DMS 273 (cell line): ENCODE results near the gene KIFAP3.
"Not testable (repeated sequence)": the region's sequence is repeated elsewhere in the genome, so short reads cannot be mapped to it uniquely, and the experiment has no call there.

Experiments used
- DNase-seq: peaks from one replicate; lab custom pipeline; 2025; ENCODE audit not compliant: unreplicated experiment; lab: John Stamatoyannopoulos, UW

KIFAP3 gene

GRCh38 chr1:170074250-170075157 is at the start of gene KIFAP3:
TSS of gene KIFAP3 (minus strand) at chr1:170074695. CDS start at chr1:170074467, 228 bp downstream.
- DNase-seq, result peak; percentile 99

GRCh38 chr1:170122366-170122765 is 47.9 kb upstream of the KIFAP3 start:
- DNase-seq, result no peak

DNA sequence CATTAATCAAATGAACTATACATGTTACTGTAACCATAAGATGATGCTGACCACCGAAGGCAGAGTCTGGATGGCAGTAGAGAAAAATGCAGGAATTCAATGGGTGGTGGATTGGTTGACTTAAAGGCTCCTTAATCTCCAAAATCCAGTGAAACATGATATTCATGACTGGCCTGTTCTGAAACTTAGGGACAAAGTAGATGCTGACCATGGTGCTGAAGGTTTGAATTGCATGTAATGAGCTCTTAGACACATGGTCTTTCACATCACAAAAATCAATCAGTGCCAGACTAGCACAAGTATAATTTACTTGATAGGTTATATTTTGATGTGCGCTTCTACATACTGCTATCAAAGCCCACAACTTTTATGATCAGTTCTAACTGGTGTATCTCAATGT is 40.4 kb upstream of the KIFAP3 start:
- no peak for DNase-seq

DNA sequence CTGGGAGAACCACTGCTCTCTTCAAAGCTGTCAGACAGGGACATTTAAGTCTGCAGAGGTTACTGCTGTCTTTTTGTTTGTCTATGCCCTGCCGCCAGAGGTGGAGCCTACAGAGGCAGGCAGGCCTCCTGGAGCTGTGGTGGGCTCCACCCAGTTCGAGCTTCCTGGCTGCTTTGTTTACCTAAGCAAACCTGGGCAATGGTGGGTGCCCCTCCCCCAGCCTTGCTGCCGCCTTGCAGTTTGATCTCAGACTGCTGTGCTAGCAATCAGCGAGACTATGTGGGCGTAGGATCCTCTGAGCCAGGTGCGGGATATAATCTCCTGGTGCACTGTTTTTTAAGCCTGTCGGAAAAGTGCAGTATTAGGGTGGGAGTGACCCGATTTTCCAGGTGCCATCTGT is 38.6 kb upstream of the KIFAP3 start:
- not testable (repeated sequence) for DNase-seq

DNA sequence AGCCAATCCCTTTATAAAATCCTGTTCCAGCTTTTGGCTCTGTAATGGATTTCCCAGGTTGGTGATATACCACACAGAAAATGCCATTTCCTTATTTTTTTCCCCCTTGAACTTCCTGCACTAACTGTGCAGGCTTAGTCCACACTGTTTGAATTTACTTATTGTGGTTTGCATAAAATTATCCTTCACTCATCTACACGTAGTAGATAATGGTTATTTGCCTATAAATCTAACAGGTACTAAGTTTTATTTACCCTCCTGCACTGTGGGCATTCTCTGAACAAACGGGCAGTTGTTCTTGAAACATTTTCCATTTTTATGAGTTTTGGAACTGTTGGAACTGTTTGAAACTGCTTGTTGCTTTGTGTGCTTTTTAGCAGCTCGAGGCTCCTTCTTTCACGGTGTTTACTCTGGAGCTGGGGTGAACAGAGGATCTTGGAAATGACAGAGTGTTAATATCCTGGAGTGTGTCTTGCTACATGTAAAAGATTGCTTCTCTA is 23.0 kb upstream of the KIFAP3 start:
- DNase-seq, result no peak

DNA sequence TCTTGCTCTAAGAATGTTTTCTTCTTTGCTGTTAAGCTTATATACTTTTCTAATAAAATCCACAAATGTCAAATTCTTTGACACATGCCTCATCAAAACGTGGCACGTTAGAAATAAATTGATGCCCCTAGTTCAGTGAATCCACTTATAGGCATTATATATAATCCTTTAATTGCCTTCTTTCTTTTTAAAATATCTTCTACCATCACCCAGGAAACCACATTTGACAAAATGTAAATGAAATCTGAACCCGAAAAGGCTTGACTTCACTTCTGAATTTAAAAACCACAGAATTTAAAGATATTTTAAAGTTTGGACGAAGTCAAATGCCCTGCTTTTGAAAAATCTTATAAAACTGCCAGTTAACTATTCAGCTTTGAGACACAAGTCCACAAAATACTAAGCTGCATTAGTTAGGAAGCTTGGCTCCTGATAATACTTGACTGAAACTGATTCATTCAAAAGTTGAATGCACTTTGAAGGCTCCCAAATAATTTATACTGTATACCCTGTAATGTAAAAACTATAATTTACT is 22.4 kb upstream of the KIFAP3 start:
- no peak for DNase-seq

DNA sequence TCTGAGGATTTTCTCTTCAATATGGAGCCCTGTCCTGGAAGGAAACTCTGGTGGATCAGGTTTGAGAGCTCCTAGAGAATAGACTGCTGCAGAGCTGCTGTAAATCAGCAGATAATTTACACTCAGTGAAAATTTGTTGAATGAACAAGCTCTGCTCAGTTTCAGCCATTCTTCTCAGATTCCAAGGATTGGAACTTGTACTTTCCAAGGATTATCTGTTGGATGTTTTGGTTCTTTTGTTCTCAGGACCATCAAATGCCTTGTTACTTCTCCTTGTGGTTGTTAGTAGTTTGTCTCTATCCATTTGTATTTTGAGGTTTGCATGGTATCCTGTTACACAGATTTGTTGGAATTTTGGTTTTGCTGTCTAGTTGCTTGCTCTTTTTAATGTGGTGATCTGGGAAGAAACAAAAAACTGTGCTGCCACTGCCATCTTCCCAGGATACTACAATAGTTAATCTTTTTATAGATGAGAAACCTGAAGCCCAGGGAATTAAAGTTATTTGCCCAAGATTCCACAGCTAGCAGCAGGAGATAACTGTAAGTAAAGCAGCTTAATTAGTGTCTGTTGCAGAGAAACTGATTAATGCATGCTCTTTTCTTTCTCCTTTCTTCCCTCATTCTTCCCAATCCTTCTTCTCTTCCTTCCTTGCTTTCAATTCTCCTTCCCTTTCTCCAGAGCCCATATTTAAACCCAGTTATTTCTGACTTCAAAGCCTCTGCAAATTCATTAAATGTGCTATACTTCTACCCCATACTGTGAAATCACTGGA is 21.7 kb upstream of the KIFAP3 start:
- DNase-seq, result no peak

GRCh38 chr1:170094697-170095616 is 20.5 kb upstream of the KIFAP3 start:
- not testable (repeated sequence) for DNase-seq

- no peak for DNase-seq
These were observed 12.0 kb upstream of the KIFAP3 start for GRCh38 chr1:170086399-170087032.

DNA sequence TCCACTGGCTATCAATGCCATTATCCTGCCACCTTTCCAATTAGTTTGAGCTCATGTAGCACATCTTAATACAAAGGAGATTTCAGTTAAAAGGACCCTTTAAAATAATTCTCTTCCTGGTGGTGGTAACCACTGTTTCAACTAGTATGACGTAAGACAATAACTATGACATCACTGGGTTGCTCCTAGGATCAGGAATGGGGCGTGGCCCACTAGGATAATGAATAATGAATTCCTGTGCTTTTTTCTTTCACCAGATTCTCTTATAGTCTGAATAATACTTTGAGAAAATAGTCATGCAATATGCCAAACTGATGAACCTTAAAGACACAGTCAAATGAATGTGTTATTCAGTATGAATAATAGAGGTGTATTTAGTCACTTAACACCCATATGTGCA is 10.6 kb upstream of the KIFAP3 start:
- no peak for DNase-seq

GRCh38 chr1:170078610-170079189 is 4.2 kb upstream of the KIFAP3 start:
- DNase-seq, result no peak

DNA sequence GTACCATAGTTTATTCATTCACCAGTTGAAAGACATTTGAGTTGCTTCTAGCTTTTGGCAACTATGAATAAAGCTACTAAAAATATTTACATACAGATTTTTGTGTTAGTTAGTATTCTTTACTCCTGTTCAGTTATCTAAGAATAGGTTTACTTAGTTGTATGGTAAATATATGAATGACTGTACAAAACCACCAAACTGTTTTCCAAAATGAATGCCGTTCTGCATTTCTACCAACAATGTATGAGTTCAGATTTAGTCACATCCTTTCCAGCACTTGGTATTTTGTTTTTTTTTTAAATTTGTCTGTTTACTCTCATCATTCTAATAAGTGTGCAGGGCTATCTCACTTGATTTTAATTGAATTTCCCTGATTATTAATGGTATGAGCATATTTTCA is 3.4 kb upstream of the KIFAP3 start:
- no peak for DNase-seq

- peak; percentile 6 for DNase-seq
These were observed 2.5 kb upstream of the KIFAP3 start for GRCh38 chr1:170076952-170077351.

DNA sequence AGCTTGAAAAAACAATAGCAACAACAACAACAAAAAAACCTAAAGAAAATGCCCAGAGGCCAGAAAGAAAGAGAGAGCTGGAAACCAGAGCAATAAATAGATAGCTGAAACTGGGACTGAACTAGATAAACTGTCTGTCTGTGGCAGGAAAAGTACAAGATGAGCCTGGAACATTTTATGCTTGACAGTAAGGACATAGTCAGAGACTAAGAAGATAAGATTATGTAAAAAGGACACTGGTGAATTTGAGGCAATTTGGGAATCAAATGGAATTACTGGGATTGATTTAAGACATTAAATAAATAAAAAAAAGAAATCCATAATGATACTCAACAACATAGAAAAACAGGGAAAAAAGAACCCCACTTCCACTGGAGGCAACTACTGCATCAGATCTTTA is 1.7 kb upstream of the KIFAP3 start:
- DNase-seq, result no peak

GRCh38 chr1:170075186-170075585 is 691 bp upstream of the KIFAP3 start:
- no peak for DNase-seq

- peak; percentile 47 for DNase-seq
These were observed 624 bp downstream of the KIFAP3 start for GRCh38 chr1:170073893-170074249.

DNA sequence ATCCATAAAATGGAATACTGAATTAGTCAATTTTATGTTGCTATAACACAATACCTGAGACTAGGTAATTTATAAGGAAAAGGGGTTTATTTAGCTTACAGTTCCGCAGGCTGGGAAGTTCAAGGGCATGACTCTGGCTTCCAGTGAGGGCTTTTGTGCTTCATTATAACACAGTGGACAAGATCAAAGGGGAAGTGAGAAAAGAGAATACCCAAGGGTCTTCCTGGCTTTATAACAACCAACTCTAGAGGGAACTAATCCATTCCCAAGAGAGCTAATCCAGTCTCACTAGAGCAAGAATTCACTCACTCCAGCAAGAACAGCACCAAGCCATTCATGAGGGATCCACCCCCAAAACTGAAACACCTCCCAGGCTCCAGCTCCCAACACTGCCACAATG is 3.1 kb downstream of the KIFAP3 start:
- no peak for DNase-seq

DNA sequence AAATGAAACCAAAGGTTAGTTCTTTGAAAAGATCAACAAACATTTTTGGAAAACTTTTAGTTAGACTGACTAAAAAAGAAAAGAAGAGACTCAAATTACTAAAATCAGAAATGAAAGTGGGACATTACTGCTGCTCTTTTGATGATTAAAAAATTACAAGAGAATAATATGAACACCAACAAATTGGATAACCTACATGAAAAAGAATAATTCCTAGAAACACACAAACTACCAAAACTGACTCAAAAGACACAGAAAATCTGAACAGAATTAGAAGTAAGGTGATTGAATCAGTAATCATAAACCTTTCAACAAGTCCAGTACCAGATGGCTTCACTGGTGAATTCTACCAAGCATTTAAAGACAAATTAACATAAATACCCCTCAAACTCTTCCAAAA is 5.6 kb downstream of the KIFAP3 start:
- DNase-seq, result no peak

DNA sequence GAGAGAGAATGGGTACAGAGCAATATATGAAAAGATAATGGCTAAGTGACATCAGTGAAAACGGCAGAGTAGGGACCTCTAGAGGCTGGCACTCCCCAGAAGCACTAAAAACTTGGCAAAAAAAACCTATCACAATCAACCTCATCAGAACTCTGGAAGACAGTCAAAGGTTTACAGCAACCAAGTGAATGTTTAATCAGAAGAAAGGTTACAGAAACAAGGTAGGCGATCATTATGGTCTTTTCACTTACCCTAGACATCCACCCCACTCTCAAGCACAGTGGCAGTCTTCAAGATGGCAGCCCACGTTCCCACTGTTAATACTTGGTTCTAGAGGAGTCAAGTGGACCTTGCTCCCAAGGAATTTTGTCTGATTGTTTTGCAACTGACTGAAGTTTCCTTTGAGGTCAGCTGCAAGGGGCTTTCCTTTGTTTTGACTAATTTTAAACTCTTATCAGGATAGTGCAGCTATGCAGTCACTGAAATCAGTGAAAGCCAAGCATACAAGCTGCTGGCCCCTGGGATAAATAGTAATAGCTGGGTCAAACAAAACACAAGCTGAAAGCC is 7.2 kb downstream of the KIFAP3 start:
- no peak for DNase-seq

DNA sequence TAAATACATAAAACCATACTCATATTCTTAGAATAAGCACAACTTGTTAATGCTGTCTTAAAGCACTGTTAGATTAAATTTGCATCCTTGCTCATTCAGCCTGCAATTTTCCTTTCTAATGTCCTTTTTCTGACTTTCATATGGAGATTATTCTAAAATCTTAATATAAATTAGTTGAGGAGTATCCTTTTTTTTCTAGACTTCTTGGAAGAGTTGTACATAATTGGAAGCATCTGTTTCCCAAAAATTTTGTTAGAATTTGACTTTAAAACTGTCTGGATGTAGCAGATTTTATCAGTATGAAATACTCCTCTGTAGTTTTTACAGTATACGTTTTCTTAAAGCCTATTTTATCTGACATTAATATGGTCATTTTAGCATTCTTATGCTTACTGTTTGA is 9.7 kb downstream of the KIFAP3 start:
- DNase-seq, result no peak
